PC-3 (cell line): Measurements from ENCODE around the gene PLXNA4. TPM values are rescaled to one million over a fixed set of nuclear protein-coding genes. Genes with fewer than 3 reads are reported as not detected.

ENCODE experiments used
- ATAC-seq: fragments of 200-7000 bp; cut with Tn5 transposase; 2 replicates; pipeline ENCODE4 v1.9.1; 2020; ENCODE audit warnings: mild to moderate bottlenecking, moderate library complexity
- BruUV-seq: library from RNA; stranded (reverse); fragments of 400-500 nt; replicated peaks from 2 replicates; lab custom pipeline; 2021; lab: Mats Ljungman, UMichigan
- CTCF ChIA-PET: fragments of 300-600 bp; sonication (Branson Sonifier 250); formaldehyde crosslinking; loops from one replicate; lab custom pipeline; 2022; ENCODE audit warnings: antibody characterized with exemption; lab: Charles Lee
- POLR2A ChIA-PET: fragments of 300-600 bp; sonication (Branson Sonifier 250); formaldehyde crosslinking; loops from one replicate; lab custom pipeline; 2022; ENCODE audit warnings: antibody characterized with exemption; ENCODE audit not compliant: unreplicated experiment; lab: Charles Lee
- DNase-seq: peaks from one replicate; pipeline ENCODE4 v3.0.0-alpha.2; 2015
- H2AFZ ChIP-seq: fragments of 300-600 bp; sonication (generic); 2 replicates; pipeline ENCODE4 v1.6.0; 2016; ENCODE audit warnings: antibody characterized with exemption, low read length
- H3F3A ChIP-seq: fragments of 300-600 bp; sonication (generic); one replicate; pipeline ENCODE4 v1.6.0; 2017; ENCODE audit warnings: antibody characterized with exemption, low read length, control low read depth, mild to moderate bottlenecking; ENCODE audit not compliant: unreplicated experiment
- H3K27ac ChIP-seq: fragments of 300-600 bp; sonication (generic); 2 replicates; pipeline ENCODE4 v1.5.1; 2016; ENCODE audit warnings: mild to moderate bottlenecking, low read length
- H3K27me3 ChIP-seq: fragments of 300-600 bp; sonication (generic); 2 replicates; pipeline ENCODE4 v1.6.1; 2016; ENCODE audit warnings: low read length, mixed read lengths
- H3K36me3 ChIP-seq: fragments of 300-600 bp; sonication (generic); 2 replicates; pipeline ENCODE4 v1.6.1; 2016; ENCODE audit warnings: low read depth, mixed run types, low read length, mixed read lengths
- H3K4me1 ChIP-seq: fragments of 300-600 bp; sonication (generic); 2 replicates; pipeline ENCODE4 v1.5.1; 2016; ENCODE audit warnings: low read length; ENCODE audit not compliant: insufficient read depth
- H3K4me2 ChIP-seq: fragments of 300-600 bp; sonication (generic); 2 replicates; pipeline ENCODE4 v1.6.0; 2016; ENCODE audit warnings: low read length
- H3K4me3 ChIP-seq: fragments of 300-600 bp; sonication (generic); 2 replicates; pipeline ENCODE4 v1.5.1; 2016; ENCODE audit warnings: mild to moderate bottlenecking, low read length, mixed read lengths
- H3K79me2 ChIP-seq: fragments of 300-600 bp; sonication (generic); 2 replicates; pipeline ENCODE4 v1.6.1; 2017; ENCODE audit warnings: low read length, mixed read lengths
- H3K9ac ChIP-seq: fragments of 300-600 bp; sonication (generic); 2 replicates; pipeline ENCODE4 v1.6.0; 2016; ENCODE audit warnings: mild to moderate bottlenecking, low read length
- H3K9me2 ChIP-seq: fragments of 300-600 bp; sonication (generic); replicated peaks from 2 replicates; pipeline ENCODE4 v1.6.1; 2016; ENCODE audit warnings: mixed run types, low read length, mixed read lengths
- H3K9me3 ChIP-seq: fragments of 300-600 bp; sonication (generic); 2 replicates; pipeline ENCODE4 v1.6.1; 2016; ENCODE audit warnings: low read length, mixed read lengths
- H4K20me1 ChIP-seq: fragments of 300-600 bp; sonication (generic); 2 replicates; pipeline ENCODE4 v1.6.1; 2016; ENCODE audit warnings: low read length, mixed read lengths
- EZH2 ChIP-seq: fragments of 300-600 bp; sonication (generic); IDR thresholded peaks from one replicate; pipeline ENCODE4 v1.6.1; 2017; ENCODE audit warnings: antibody characterized with exemption, mild to moderate bottlenecking, low read length; ENCODE audit not compliant: unreplicated experiment
- EZH2phosphoT487 ChIP-seq: fragments of 300-600 bp; sonication (generic); IDR thresholded peaks from 2 replicates; pipeline ENCODE4 v1.6.1; 2018; ENCODE audit warnings: mild to moderate bottlenecking, antibody characterized with exemption, low read length, borderline replicate concordance
- intact Hi-C: fragments of 100-400 bp; cut with micrococcal nuclease; formaldehyde crosslinking; loops from 2 replicates; pipeline ENCODE4 v1.9.0; 2023
- total RNA-seq: library from RNA; depleted of rRNA; stranded (reverse); fragments of >200 nt; gene quantifications from 2 replicates; pipeline ENCODE4 v1.2.3, GENCODE V29; 2014
- TF ChIP-seq, protein P1 (sequence below): fragments of 300-600 bp; sonication (generic); conservative IDR thresholded peaks from 2 replicates; pipeline ENCODE4 v1.5.1; 2017; ENCODE audit warnings: antibody characterized with exemption, low read depth, mild to moderate bottlenecking, low read length

PLXNA4 gene
- total RNA-seq, 1 experiment from 2014 or later, result 1.2 TPM

DNA sequence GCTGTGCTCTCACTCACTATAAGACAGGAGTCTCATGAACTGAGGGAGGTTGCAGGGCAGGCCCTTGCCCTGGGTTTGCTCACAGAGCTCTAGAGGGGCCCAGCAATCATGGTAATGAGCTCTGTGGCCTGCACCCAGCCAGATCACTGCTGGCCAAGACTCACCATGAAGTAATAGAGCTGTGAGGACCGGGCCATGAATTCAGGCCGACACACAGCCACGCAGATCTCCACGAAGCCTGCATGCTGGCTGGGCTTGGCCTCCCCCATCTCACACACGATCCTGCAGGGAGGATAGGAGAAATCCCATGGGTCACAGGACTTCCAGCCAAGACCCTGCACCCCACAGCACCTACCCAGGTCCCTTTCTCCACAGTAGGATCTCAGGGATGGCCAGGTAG, 382.4 kb downstream of the PLXNA4 start:
- CTCF ChIA-PET, result no interaction called here
- ATAC-seq (no peak), DNase-seq (no peak)

DNA sequence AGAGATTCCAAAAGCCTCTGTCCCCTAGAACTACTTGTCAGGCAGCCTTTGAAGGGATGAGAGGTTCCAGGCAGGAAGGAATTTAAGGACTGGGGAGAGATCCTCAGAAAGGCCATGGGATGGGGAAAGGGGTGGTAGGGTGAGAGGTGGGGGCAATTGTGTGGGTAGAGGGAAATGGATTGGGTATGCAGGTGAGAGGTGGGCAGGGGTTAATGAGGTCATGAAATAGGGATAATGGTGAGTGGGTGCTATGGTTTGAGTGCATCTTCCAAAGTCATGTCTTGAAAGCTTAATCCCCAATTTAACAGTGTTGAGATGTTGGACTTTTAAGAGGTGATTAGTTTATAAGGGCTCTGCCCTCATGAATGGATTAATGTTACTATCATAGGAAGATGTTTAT, 383.5 kb downstream of the PLXNA4 start:
- intact Hi-C loops, result no loop called here
- Histone ChIP-seq H2AFZ (no peak overlapping the region), H3K27me3 (0 out of 2 replicates have a peak, but pooled peaks cover 5% of the 10 kb centered on the region), H3K36me3 (no peaks in the 10 kb centered on the region), H3K9me3 (no peaks in the 10 kb centered on the region), H3K4me3 (no peak overlapping the region), H3K79me2 (no peaks in the 10 kb centered on the region), H3K4me2 (no peak overlapping the region), H3K9me2 (no peaks in the 10 kb centered on the region), H4K20me1 (no peaks in the 10 kb centered on the region), H3K4me1 (no peaks in the 10 kb centered on the region), H3K9ac (no peak overlapping the region), H3F3A (no peaks in the 10 kb centered on the region), H3K27ac (no peak overlapping the region)
- ATAC-seq (no peak), DNase-seq (no peak)
- no peak for TF ChIP-seq EZH2phosphoT487
- TF ChIP-seq, protein P1, sequence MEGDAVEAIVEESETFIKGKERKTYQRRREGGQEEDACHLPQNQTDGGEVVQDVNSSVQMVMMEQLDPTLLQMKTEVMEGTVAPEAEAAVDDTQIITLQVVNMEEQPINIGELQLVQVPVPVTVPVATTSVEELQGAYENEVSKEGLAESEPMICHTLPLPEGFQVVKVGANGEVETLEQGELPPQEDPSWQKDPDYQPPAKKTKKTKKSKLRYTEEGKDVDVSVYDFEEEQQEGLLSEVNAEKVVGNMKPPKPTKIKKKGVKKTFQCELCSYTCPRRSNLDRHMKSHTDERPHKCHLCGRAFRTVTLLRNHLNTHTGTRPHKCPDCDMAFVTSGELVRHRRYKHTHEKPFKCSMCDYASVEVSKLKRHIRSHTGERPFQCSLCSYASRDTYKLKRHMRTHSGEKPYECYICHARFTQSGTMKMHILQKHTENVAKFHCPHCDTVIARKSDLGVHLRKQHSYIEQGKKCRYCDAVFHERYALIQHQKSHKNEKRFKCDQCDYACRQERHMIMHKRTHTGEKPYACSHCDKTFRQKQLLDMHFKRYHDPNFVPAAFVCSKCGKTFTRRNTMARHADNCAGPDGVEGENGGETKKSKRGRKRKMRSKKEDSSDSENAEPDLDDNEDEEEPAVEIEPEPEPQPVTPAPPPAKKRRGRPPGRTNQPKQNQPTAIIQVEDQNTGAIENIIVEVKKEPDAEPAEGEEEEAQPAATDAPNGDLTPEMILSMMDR, result no peak
- no peak for TF ChIP-seq EZH2
- ChIA-PET POLR2A (no interaction called here), CTCF (no interaction called here)
- BruUV-seq, result no TSS peak

More for the DNA sequence above, 382.4 kb downstream of the PLXNA4 start:
- no peaks in the 10 kb centered on the region for H3K4me1 ChIP-seq
- BruUV-seq, result no TSS peak
- POLR2A ChIA-PET, result no interaction called here
- H3K9me2 ChIP-seq, result no peaks in the 10 kb centered on the region
- no peaks in the 10 kb centered on the region for H4K20me1 ChIP-seq
- H3K27me3 ChIP-seq, result 0 out of 2 replicates have a peak, but pooled peaks cover 5% of the 10 kb centered on the region
- no peak for TF ChIP-seq EZH2phosphoT487
- no peak for TF ChIP-seq EZH2
- TF ChIP-seq, protein P1, result no peak
- no peaks in the 10 kb centered on the region for H3K9me3 ChIP-seq
- H3K27ac ChIP-seq, result no peak overlapping the region
- no peaks in the 10 kb centered on the region for H3K79me2 ChIP-seq
- no peak overlapping the region for H2AFZ ChIP-seq
- no peak overlapping the region for H3K4me3 ChIP-seq
- no peaks in the 10 kb centered on the region for H3F3A ChIP-seq
- no peaks in the 10 kb centered on the region for H3K36me3 ChIP-seq
- no peak overlapping the region for H3K4me2 ChIP-seq
- H3K9ac ChIP-seq, result no peak overlapping the region
- intact Hi-C loops, result no loop called here

- ChIA-PET POLR2A (no interaction called here), CTCF (no interaction called here)
- H3K9me3 ChIP-seq, result peaks cover 1% of the 10 kb centered on the region; the same call in 1 of the 2 replicates
- ATAC-seq, result no peak
- no peak overlapping the region for H3K4me2 ChIP-seq
- no peak overlapping the region for H3K27ac ChIP-seq
- H3K79me2 ChIP-seq, result no peaks in the 10 kb centered on the region
- TF ChIP-seq EZH2phosphoT487 (no peak), EZH2 (no peak)
- TF ChIP-seq, protein P1, result no peak
- no peaks in the 10 kb centered on the region for H3K36me3 ChIP-seq
- no peak for DNase-seq
- H3K9ac ChIP-seq, result no peak overlapping the region
- BruUV-seq, result no TSS peak
- H3K4me1 ChIP-seq, result no peaks in the 10 kb centered on the region
- no peaks in the 10 kb centered on the region for H3K9me2 ChIP-seq
- H3K27me3 ChIP-seq, result 0 out of 2 replicates have a peak, but pooled peaks cover 3% of the 10 kb centered on the region
- no peaks in the 10 kb centered on the region for H3F3A ChIP-seq
- H4K20me1 ChIP-seq, result no peaks in the 10 kb centered on the region
- no peak overlapping the region for H3K4me3 ChIP-seq
- H2AFZ ChIP-seq, result no peak overlapping the region
- intact Hi-C loops, result no loop called here
Observed at GRCh38 chr7:132191418-132191817, 384.9 kb downstream of the PLXNA4 start.
